Measurements from ENCODE around the gene IL17RE. TPM values are rescaled to one million over a fixed set of nuclear protein-coding genes. Genes with fewer than 3 reads are reported as not detected.

Gene IL17RE
- total and polyA plus RNA-seq, 2 of the 13 experiments (the other 11 are each of a cell fraction or from before 2014, with no cell fraction given), result 14.5 to 24.1 TPM

DNA sequence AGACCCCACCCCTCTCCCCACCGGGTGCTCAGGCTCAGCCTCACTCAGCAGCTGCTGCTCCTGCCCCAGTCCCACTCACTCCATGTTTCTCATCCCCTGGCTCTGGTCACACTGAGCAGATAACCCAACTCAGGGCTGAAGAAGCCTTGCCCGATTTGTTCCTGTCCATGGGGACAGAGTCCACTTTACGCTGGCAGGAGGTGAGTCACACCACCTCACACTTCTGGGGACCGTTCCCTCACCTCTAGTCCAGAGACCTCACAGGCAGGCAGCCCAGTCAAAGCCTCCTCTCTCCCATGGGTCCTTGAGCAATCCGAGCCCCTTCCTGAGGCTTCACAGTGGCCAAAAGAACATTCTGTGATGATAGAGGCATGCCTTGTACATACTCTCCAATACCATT lies 23.9 kb upstream of the IL17RE start:
- Histone ChIP-seq H2AFZ (ENCODE audit: low read length) (no peak overlapping the region), H3K4me3 (replicated peaks in 1 of 3; ENCODE audit: insufficient read depth in 1 of 3, low read depth in 2 of 3, low read length in 3 of 3) (peak overlapping the region in 1 of 3 experiments; percentile 51; a peak in 2 of 6 replicates), H3K9me3 (ENCODE audit: low read length) (no peaks in the 10 kb centered on the region), H3K79me2 (ENCODE audit: insufficient read depth, low read length) (no peaks in the 10 kb centered on the region), H4K20me1 (ENCODE audit: insufficient read depth, low read length) (no peaks in the 10 kb centered on the region), H3K27ac (ENCODE audit: extremely low read length, insufficient read depth, low read length) (peak overlapping the region; percentile 49), H3K4me2 (ENCODE audit: low read depth, low read length) (peak overlapping the region; percentile 65), H3K4me1 (ENCODE audit: insufficient read depth, low read length) (peaks cover 34% of the 10 kb centered on the region), H3K9ac (ENCODE audit: insufficient read depth, low read depth, low read length) (peak overlapping the region; percentile 17; the same call in 1 of the 2 replicates), H3K36me3 (replicated peaks in 1 of 2; ENCODE audit: control insufficient read depth in 1 of 2, insufficient read depth in 2 of 2, low read length in 2 of 2) (no peaks in the 10 kb centered on the region), H3K27me3 (ENCODE audit: control insufficient read depth in 1 of 2, insufficient read depth in 2 of 2, low read length in 2 of 2) (no peaks in the 10 kb centered on the region)
- no TSS peak for BruUV-seq (replicated peaks)
- 2% methylated on average over 5 of the region's 5 CpGs for WGBS (ENCODE audit: low lambda C conversion rate)
- intact Hi-C loops (cut with micrococcal nuclease; ENCODE audit: unreplicated experiment), result loop anchor here (1.0 to 5.0 kb wide), 3 partner anchors 10 to 39 kb away; partner anchors contain the start of gene IL17RC
- ChIA-PET POLR2A (interaction anchor here (0.7 to 3.5 kb wide), 7 partner anchors 11 to 68 kb away, joined by 3 to 20 read pairs (median 5); partner anchors contain the start of genes CRELD1, IL17RC and JAGN1), CTCF (ENCODE audit: low intra/inter-chr PET ratio, low total read pairs) (no interaction called here)
- ATAC-seq (peak; percentile 98), DNase-seq (ENCODE audit: low spot score) (peak; percentile 84), FAIRE-seq (peak; percentile 79)
- in situ Hi-C loops (cut with HindIII; ENCODE audit: extremely low pct_ligation_motif_present, low pct_unique_long_range_greater_than_20kb), result no loop called here
- TF ChIP-seq ZNF646 (CRISPR knock-in tag; IDR thresholded peaks at IDR 0.05) (no peak), BCL3 (CRISPR knock-in tag; IDR thresholded peaks at IDR 0.05) (no peak), SIX1 (CRISPR knock-in tag; IDR thresholded peaks at IDR 0.05; ENCODE audit: borderline replicate concordance) (no peak), ZMAT5 (CRISPR knock-in tag; IDR thresholded peaks at IDR 0.05; ENCODE audit: borderline replicate concordance, low read depth) (no peak)
- TF ChIP-seq, protein P1, sequence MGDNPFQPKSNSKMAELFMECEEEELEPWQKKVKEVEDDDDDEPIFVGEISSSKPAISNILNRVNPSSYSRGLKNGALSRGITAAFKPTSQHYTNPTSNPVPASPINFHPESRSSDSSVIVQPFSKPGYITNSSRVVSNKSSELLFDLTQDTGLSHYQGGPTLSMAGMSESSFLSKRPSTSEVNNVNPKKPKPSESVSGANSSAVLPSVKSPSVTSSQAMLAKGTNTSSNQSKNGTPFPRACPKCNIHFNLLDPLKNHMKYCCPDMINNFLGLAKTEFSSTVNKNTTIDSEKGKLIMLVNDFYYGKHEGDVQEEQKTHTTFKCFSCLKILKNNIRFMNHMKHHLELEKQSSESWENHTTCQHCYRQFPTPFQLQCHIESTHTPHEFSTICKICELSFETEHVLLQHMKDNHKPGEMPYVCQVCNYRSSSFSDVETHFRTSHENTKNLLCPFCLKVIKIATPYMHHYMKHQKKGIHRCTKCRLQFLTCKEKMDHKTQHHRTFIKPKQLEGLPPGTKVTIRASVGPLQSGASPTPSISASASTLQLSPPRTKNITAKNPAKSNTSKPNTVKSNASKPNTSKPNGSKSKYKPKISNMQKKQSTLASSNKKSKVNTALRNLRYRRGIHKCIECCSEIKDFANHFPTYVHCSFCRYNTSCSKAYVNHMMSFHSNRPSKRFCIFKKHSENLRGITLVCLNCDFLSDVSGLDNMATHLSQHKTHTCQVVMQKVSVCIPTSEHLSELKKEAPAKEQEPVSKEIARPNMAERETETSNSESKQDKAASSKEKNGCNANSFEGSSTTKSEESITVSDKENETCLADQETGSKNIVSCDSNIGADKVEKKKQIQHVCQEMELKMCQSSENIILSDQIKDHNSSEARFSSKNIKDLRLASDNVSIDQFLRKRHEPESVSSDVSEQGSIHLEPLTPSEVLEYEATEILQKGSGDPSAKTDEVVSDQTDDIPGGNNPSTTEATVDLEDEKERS (CRISPR knock-in tag; IDR thresholded peaks at IDR 0.05), result 0 out of 2 replicates have a peak, but pooled peaks have one; percentile 35

Measured in HepG2 (cell line).